Small intestine (tissue), 7 donors: ENCODE results near the gene REX1BD. TPM values are rescaled to one million over a fixed set of nuclear protein-coding genes. Genes with fewer than 3 reads are reported as not detected.

ENCODE experiments used
- DNase-seq, 2 donors: peaks; one replicate each; pipeline versions ENCODE4 v3.0.0 to v3.0.0-alpha.2; 2013
- FAIRE-seq: peaks from 2 replicates; lab custom pipeline; 2012; peaks lifted over from hg19 to GRCh38; lab: Jason Lieb, UNC
- H3K27ac ChIP-seq, 3 donors: one replicate each; pipeline ENCODE4 v1.5.1; 2013; ENCODE audit warnings: low read length in 2 of 3, mild to moderate bottlenecking in 2 of 3, control low read depth in 1 of 3, inconsistent platforms in 1 of 3, low read depth in 1 of 3, moderate library complexity in 1 of 3
- H3K27me3 ChIP-seq, 3 donors: one replicate each; pipeline ENCODE4 v1.6.1; 2013; ENCODE audit warnings: low read length in 3 of 3, inconsistent platforms in 1 of 3; ENCODE audit not compliant: control insufficient read depth in 3 of 3, insufficient read depth in 3 of 3
- H3K36me3 ChIP-seq, 3 donors: one replicate each; pipeline ENCODE4 v1.6.1; 2013; ENCODE audit warnings: low read length in 3 of 3, inconsistent platforms in 1 of 3, low read depth in 1 of 3, mild to moderate bottlenecking in 1 of 3, moderate library complexity in 1 of 3; ENCODE audit not compliant: control insufficient read depth in 3 of 3, insufficient read depth in 2 of 3
- H3K4me1 ChIP-seq, 3 donors: one replicate each; pipeline ENCODE4 v1.6.1; 2013; ENCODE audit warnings: low read length in 2 of 3, inconsistent platforms in 1 of 3, low read depth in 1 of 3, mild to moderate bottlenecking in 1 of 3, moderate library complexity in 1 of 3; ENCODE audit not compliant: control insufficient read depth in 3 of 3, insufficient read depth in 2 of 3
- H3K4me3 ChIP-seq, 3 donors: one replicate each; pipeline ENCODE4 v1.5.1; 2013; ENCODE audit warnings: low read length in 3 of 3, control low read depth in 1 of 3, inconsistent platforms in 1 of 3, low read depth in 1 of 3, mild to moderate bottlenecking in 1 of 3, moderate library complexity in 1 of 3
- H3K9me3 ChIP-seq, 2 donors: one replicate each; pipeline ENCODE4 v1.6.1; 2013; ENCODE audit warnings: low read depth in 1 of 2, low read length in 1 of 2; ENCODE audit not compliant: control insufficient read depth in 2 of 2, insufficient read depth in 1 of 2
- WGBS, 3 donors: extraction: QIAGEN DNeasy Blood & Tissue Kit; methylation state at CpG; one replicate each; pipeline ENCODE4 v1.1.7; 2013; 5-methylcytosine and 5-hydroxymethylcytosine counted together
- polyA plus RNA-seq, 4 donors: library from polyadenylated mRNA; stranded (reverse) in 3 of 4; unstranded in 1 of 4; fragments of 200-250 nt in 3 of 4; fragments of 120-200 nt in 1 of 4; gene quantifications; one replicate each; pipeline versions ENCODE4 v1.2.1 to v1.2.3, GENCODE V29; 2013
- donor health status: healthy with polysubstance abuse.
- donor health status: control.
- donor health status: control.
- donor health status: Bipolar disorder and iron deficiency.
- donor health status: healthy.

Gene REX1BD
- polyA plus RNA-seq, 4 donors: 46.1 to 102 (median 65.9) TPM

GRCh38 chr19:18636183-18636968, 47.8 kb downstream of the REX1BD start:
- FAIRE-seq: no peak
- 0 to 2% (median 1%) methylated on average over 32 to 44 of the region's 44 CpGs for WGBS, 3 donors
- DNase-seq: peak; percentile 95

GRCh38 chr19:18636969-18637629, 48.5 kb downstream of the REX1BD start, which contains the start of gene KLHL26:
Gene KLHL26 (plus strand): TSS chr19:18637028. CDS start chr19:18637055, 27 bp downstream.
- DNase-seq: peak in 1 of 2 donors; percentile 37
- Histone ChIP-seq H3K36me3 (peaks cover 0 to 3% (median 0%) of the 10 kb centered on the region in 3 donors), H3K4me3 (peak within 1 kb of the TSS; percentile 68 to 76 (median 74)), H3K27me3 (no peaks in the 10 kb centered on the region), H3K4me1 (peaks cover 3 to 21% (median 5%) of the 10 kb centered on the region in 3 donors), H3K9me3 (no peaks in the 10 kb centered on the region), H3K27ac (peak within 1 kb of the TSS; percentile 70 to 90 (median 77))
- 3 to 5% (median 5%) methylated on average over 44 to 47 of the region's 47 CpGs for WGBS, 3 donors
- FAIRE-seq: no peak

More at GRCh38 chr19:18636183-18636968, 47.8 kb downstream of the REX1BD start:
- Histone ChIP-seq H3K27me3 (no peaks in the 10 kb centered on the region), H3K36me3 (peaks cover 0 to 3% (median 0%) of the 10 kb centered on the region in 3 donors), H3K9me3 (no peaks in the 10 kb centered on the region), H3K4me1 (peaks cover 3 to 21% (median 5%) of the 10 kb centered on the region in 3 donors), H3K4me3 (peak overlapping the region; percentile 43 to 76 (median 68)), H3K27ac (peak overlapping the region in 2 of 3 donors; percentile 64 to 90)

- DNase-seq (peak; percentile 76 to 79), FAIRE-seq (no peak)
- Histone ChIP-seq H3K27me3 (no peaks in the 10 kb centered on the region), H3K4me1 (peaks cover 3 to 21% (median 5%) of the 10 kb centered on the region in 3 donors), H3K4me3 (peak overlapping the region in 2 of 3 donors; percentile 68 to 74), H3K9me3 (no peaks in the 10 kb centered on the region), H3K27ac (peak overlapping the region; percentile 27 to 88 (median 55)), H3K36me3 (peaks cover 0 to 3% (median 0%) of the 10 kb centered on the region in 3 donors)
- WGBS, 3 donors: 13 to 31% (median 24%) methylated on average over 3 of the region's 3 CpGs
Measured at GRCh38 chr19:18637673-18638630, 49.4 kb downstream of the REX1BD start.

- FAIRE-seq (no peak), DNase-seq (no peak)
- Histone ChIP-seq H3K27me3 (no peaks in the 10 kb centered on the region), H3K36me3 (peaks cover 0 to 3% (median 0%) of the 10 kb centered on the region in 3 donors), H3K9me3 (no peaks in the 10 kb centered on the region), H3K4me3 (no peak overlapping the region), H3K4me1 (peaks cover 3 to 21% (median 5%) of the 10 kb centered on the region in 3 donors), H3K27ac (no peak overlapping the region)
- 66 to 83% (median 80%) methylated on average over 8 of the region's 8 CpGs for WGBS, 3 donors
Measured at GRCh38 chr19:18639706-18640243, 51.2 kb downstream of the REX1BD start.

Other genes starting within 250 kb of the REX1BD start
- 10 to 100 TPM; 29.1 to 77.9 (median 38.6) TPM for gene PGPEP1, start 248.2 kb upstream of the REX1BD start, polyA plus RNA-seq
- gene GDF15, start 202.6 kb upstream of the REX1BD start, polyA plus RNA-seq: 10 to 100 TPM in 3 of 4 donors, 1 to 10 TPM in 1; 4.5 to 41.5 (median 20.1) TPM
- 1 to 10 TPM in 3 of 4 donors, under 1 TPM in 1; 0.89 to 5.1 (median 3.4) TPM for gene LRRC25, start 191.2 kb upstream of the REX1BD start, polyA plus RNA-seq
- 100 to 1,000 TPM in 1 of 4 donors, 10 to 100 TPM in 3; 15.9 to 117 (median 44.2) TPM for gene SSBP4, start 169.4 kb upstream of the REX1BD start, polyA plus RNA-seq
- 10 to 100 TPM in 2 of 4 donors, 1 to 10 TPM in 2; 4.5 to 72.1 (median 9.3) TPM for gene ISYNA1, start 150.7 kb upstream of the REX1BD start, polyA plus RNA-seq
- 10 to 100 TPM in 2 of 4 donors, 1 to 10 TPM in 2; 8.6 to 12.2 (median 10.4) TPM for gene ELL, start 66.7 kb upstream of the REX1BD start, polyA plus RNA-seq
- 100 to 1,000 TPM; 144 to 189 (median 180) TPM for gene FKBP8, start 45.2 kb upstream of the REX1BD start, polyA plus RNA-seq
- gene KXD1, start 30.9 kb upstream of the REX1BD start, polyA plus RNA-seq: 10 to 100 TPM; 58.8 to 81.3 (median 75.2) TPM
- 1,000 to 10,000 TPM in 2 of 4 donors, 100 to 1,000 TPM in 2; 741 to 1,139 (median 935) TPM for gene UBA52, start 16.9 kb upstream of the REX1BD start, polyA plus RNA-seq
- 10 to 100 TPM in 1 of 4 donors, 1 to 10 TPM in 2, not detected in 1; 2.0 to 22.3 (median 6.5) TPM for gene CRLF1, start 18.0 kb downstream of the REX1BD start, polyA plus RNA-seq
- 1 to 10 TPM in 3 of 4 donors, not detected in 1; 1.3 to 8.5 (median 1.6) TPM for gene TMEM59L, start 24.1 kb downstream of the REX1BD start, polyA plus RNA-seq
- 1 to 10 TPM; 1.6 to 5.2 (median 3.5) TPM for gene KLHL26, start 48.2 kb downstream of the REX1BD start, polyA plus RNA-seq
- gene CRTC1, start 94.9 kb downstream of the REX1BD start, polyA plus RNA-seq: 10 to 100 TPM in 1 of 4 donors, 1 to 10 TPM in 3; 5.8 to 20.7 (median 6.7) TPM
- 1 to 10 TPM in 1 of 4 donors, under 1 TPM in 1, not detected in 2; 0.68 to 1.8 TPM for gene COMP, start 202.5 kb downstream of the REX1BD start, polyA plus RNA-seq
- gene UPF1, start 243.2 kb downstream of the REX1BD start, polyA plus RNA-seq: 10 to 100 TPM; 37.6 to 55.1 (median 41.8) TPM